ACC112 (cell line): ENCODE measurements around the gene HOXB8.

Experiments
- H2AFZ ChIP-seq: fragments of 200-600 bp; sonication (generic); one replicate; pipeline ENCODE4 v1.6.0; 2017; ENCODE audit warnings: antibody characterized with exemption, low read length; ENCODE audit not compliant: unreplicated experiment
- H3K27ac ChIP-seq: fragments of 200-600 bp; sonication (generic); 2 replicates; pipeline ENCODE4 v1.5.1; 2014; ENCODE audit warnings: low read depth, mild to moderate bottlenecking, antibody characterized with exemption, low read length, moderate library complexity
- H3K27me3 ChIP-seq: fragments of 200-600 bp; sonication (generic); 2 replicates; pipeline ENCODE4 v1.6.1; 2014; ENCODE audit warnings: mild to moderate bottlenecking, antibody characterized with exemption, low read length, moderate library complexity, mixed read lengths; ENCODE audit not compliant: insufficient read depth
- H3K36me3 ChIP-seq: fragments of 200-600 bp; sonication (generic); 2 replicates; pipeline ENCODE4 v1.6.1; 2016; ENCODE audit warnings: mild to moderate bottlenecking, antibody characterized with exemption, low read length, moderate library complexity, mixed read lengths; ENCODE audit not compliant: insufficient read depth
- H3K4me1 ChIP-seq: fragments of 200-600 bp; sonication (generic); one replicate; pipeline ENCODE4 v1.6.1; 2016; ENCODE audit warnings: low read length, mixed read lengths; ENCODE audit not compliant: insufficient read depth, unreplicated experiment, control insufficient read depth
- H3K4me3 ChIP-seq: fragments of 200-600 bp; sonication (generic); 2 replicates; pipeline ENCODE4 v1.5.1; 2014; ENCODE audit warnings: mild to moderate bottlenecking, low read depth, low read length
- H3K79me2 ChIP-seq: fragments of 200-600 bp; sonication (generic); one replicate; pipeline ENCODE4 v1.6.0; 2016; ENCODE audit warnings: low read length; ENCODE audit not compliant: control insufficient read depth, unreplicated experiment, insufficient read depth

HOXB8 gene

GRCh38 chr17:48612854-48613691 is 2.0 kb downstream of the HOXB8 start:
- H3K4me1 ChIP-seq = no peaks in the 10 kb centered on the region
- H3K79me2 ChIP-seq = no peaks in the 10 kb centered on the region
- H2AFZ ChIP-seq = no peak overlapping the region
- no peaks in the 10 kb centered on the region for H3K36me3 ChIP-seq
- H3K27me3 ChIP-seq = peaks cover 99% of the 10 kb centered on the region
- H3K27ac ChIP-seq = no peak overlapping the region
- peak overlapping the region; percentile 25; the same call in 1 of the 2 replicates for H3K4me3 ChIP-seq

GRCh38 chr17:48612456-48612853 is 2.6 kb downstream of the HOXB8 start:
- peaks cover 98% of the 10 kb centered on the region for H3K27me3 ChIP-seq
- no peaks in the 10 kb centered on the region for H3K4me1 ChIP-seq
- no peaks in the 10 kb centered on the region for H3K36me3 ChIP-seq
- H3K27ac ChIP-seq = no peak overlapping the region
- H3K79me2 ChIP-seq = no peaks in the 10 kb centered on the region
- H3K4me3 ChIP-seq = no peak overlapping the region
- no peak overlapping the region for H2AFZ ChIP-seq

DNA sequence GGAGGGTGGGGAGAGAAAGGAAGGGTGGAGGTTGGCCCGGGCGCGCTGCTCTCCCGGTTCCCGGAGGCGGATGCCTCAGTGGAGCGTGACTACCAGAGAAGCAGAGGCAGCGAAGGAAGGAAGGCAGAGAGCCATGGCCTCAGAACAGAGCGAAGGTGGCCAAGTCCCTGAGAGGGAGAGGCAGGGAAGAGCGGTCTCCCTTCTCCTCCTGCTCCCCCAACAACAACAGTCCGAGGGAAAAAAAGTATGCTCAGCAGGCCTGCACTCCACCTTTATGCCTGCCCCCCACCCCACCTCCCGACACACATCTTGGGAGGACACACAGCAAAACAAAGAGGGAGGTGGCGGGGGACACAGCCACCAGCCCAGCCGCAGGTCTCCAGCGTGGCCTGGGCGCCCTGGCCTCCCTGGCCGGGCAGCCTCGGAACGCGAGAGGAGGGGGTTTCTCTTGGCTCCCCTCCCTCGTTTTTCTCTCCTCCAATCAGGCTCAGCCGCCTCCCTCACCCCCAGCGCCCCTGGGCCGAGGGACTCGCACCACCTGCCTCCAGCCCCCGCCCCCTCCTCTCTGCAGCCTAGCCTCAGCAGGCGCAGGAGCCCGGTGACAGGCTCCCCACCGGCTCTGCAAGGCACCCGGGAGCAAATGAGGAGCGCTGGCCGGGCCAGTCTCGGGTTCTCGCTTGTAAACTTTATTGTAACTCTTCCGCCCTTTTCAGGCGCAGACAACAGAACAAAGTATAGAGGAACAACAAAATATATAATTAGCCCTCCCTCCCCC is 3.2 kb downstream of the HOXB8 start:
- Histone ChIP-seq H3K27me3 (peaks cover 98% of the 10 kb centered on the region), H3K4me1 (no peaks in the 10 kb centered on the region), H3K36me3 (no peaks in the 10 kb centered on the region), H3K79me2 (no peaks in the 10 kb centered on the region), H3K27ac (no peak overlapping the region), H2AFZ (no peak overlapping the region), H3K4me3 (no peak overlapping the region)

DNA sequence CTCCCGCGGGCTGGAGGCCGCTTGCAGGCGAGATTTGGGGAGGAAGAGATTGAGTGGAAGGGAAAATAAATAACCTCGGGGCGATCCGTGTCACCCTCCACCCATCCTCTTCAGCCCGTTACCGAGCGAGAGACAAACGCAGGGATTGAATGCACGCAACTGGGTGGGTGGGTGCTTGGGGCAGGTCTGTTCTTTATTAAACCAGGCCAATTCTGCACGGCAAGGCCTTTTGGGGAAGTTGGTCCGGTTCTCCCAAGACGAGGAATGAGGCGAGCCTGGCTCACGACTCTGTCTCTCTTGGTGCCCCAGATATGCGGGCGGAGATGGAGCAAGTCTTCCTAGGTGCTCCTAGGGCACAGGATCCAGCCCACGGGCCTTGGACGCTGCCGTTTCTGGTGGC is 3.9 kb downstream of the HOXB8 start:
- no peak overlapping the region for H2AFZ ChIP-seq
- H3K79me2 ChIP-seq = no peaks in the 10 kb centered on the region
- no peaks in the 10 kb centered on the region for H3K4me1 ChIP-seq
- peaks cover 98% of the 10 kb centered on the region for H3K27me3 ChIP-seq
- H3K4me3 ChIP-seq = no peak overlapping the region
- H3K27ac ChIP-seq = no peak overlapping the region
- no peaks in the 10 kb centered on the region for H3K36me3 ChIP-seq

DNA sequence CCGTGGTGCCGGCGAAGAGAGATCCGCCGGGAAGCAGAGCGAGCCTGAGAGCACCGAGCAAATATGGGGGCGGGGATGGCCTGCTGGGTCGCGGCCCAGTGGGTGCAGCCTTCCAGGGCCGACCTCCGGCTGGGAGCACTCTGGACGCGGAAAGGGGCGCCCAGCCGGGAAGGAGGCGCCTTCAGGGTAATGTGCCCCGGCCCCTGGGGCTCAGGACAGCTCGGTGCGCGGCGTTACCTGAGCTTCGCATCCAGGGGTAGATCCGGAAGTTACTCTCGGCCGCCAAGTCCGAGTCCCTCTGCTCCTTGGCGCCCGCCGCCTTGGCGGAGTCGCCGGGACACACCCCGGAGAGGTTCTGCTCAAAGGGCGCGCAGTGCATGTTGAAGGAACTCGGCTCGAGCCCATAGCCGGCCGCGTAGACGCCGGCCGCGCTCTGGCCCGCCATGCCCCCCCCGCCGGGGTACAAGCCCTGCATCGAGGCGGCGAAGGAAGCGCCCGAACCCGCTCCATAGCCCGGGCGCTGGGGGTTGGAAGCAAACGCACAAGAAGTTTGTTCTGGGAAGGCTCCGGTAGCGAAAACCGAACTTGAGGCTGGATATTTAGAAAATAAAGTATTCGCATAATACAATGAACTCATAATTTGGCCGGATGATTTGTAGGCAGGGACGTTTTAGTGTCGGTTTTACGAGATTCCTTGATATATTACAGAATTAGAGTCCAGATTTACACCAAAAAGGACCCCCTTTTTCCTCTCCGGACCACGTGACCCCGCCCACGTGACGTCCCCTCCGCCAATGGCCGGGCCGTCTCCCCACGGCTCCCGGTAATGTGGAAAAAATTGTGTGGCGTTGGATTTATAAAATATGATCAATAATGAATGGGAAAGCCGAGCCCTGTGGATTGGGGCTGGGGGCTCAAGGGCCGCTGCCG is 4.5 kb downstream of the HOXB8 start, which contains the start of gene HOXB7:
HOXB7 (minus strand) TSS at position 736 of the 930 bp plus-strand sequence; CDS start at position 637, 99 bp downstream.
- H3K4me1 ChIP-seq = no peaks in the 10 kb centered on the region
- H3K79me2 ChIP-seq = no peaks in the 10 kb centered on the region
- 0 out of 2 replicates have a peak within 1 kb of the TSS, but pooled peaks have one; percentile 17 for H3K4me3 ChIP-seq
- H2AFZ ChIP-seq = no peak within 1 kb of the TSS
- no peak within 1 kb of the TSS for H3K27ac ChIP-seq
- H3K27me3 ChIP-seq = peaks cover 98% of the 10 kb centered on the region
- no peaks in the 10 kb centered on the region for H3K36me3 ChIP-seq

DNA sequence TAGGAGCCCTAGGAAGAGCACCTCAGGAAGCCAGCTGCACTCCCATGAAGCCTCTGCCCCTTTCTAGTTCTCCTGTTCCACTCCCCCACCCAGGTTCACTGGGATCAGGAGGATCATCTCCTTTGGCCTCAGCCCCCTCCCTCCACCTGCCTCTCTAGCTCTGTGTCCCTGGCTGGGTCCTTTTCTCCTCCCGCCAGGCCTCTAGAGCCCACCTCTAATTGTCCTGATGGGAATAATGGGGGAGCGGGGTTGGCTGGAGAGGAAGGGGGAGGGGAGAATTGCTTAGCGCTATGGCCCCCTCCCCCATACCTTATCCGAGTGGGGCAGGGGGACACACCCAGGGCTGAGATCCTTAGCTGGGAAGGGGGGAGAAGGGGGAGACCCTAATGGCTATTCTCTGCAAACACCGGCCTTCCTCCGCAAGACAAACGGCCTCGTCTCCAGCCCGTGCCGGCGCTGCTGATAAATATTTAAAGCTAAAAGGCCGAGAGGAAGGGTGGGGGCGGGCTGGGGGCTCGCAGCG is 5.3 kb downstream of the HOXB8 start:
- Histone ChIP-seq H2AFZ (no peak overlapping the region), H3K27ac (no peak overlapping the region), H3K4me1 (no peaks in the 10 kb centered on the region), H3K79me2 (no peaks in the 10 kb centered on the region), H3K36me3 (no peaks in the 10 kb centered on the region), H3K4me3 (no peak overlapping the region), H3K27me3 (peaks cover 98% of the 10 kb centered on the region)

DNA sequence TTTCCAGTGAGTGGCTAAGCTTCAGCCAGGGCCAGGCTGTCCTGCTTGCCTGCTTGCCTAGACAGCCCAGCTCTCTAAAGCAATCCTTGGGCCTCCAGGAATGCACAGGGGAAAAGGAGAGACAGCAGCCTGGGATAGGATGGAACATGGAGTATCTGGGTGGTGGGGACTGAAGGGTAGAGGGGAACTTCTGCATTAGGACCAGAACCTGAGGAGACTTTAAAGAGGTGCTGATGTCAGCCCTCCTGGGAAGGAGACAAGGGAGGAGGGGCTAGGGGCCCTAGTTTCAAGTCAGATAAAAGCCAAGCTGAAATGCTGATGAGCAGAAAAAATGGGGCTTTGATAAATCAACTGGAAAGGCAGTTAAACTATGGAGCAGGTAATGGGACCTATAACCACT is 6.1 kb downstream of the HOXB8 start:
- Histone ChIP-seq H3K79me2 (no peaks in the 10 kb centered on the region), H3K4me1 (no peaks in the 10 kb centered on the region), H3K27me3 (peaks cover 98% of the 10 kb centered on the region), H2AFZ (no peak overlapping the region), H3K4me3 (no peak overlapping the region), H3K27ac (no peak overlapping the region), H3K36me3 (no peaks in the 10 kb centered on the region)

- H3K79me2 ChIP-seq = no peaks in the 10 kb centered on the region
- no peaks in the 10 kb centered on the region for H3K4me1 ChIP-seq
These were observed 6.6 kb downstream of the HOXB8 start for GRCh38 chr17:48608494-48608834.

GRCh38 chr17:48606892-48607614 is 8.0 kb downstream of the HOXB8 start:
- H3K27me3 ChIP-seq = peaks cover 98% of the 10 kb centered on the region
- H3K79me2 ChIP-seq = no peaks in the 10 kb centered on the region
- H3K4me1 ChIP-seq = no peaks in the 10 kb centered on the region
- no peaks in the 10 kb centered on the region for H3K36me3 ChIP-seq
- no peak overlapping the region for H2AFZ ChIP-seq
- no peak overlapping the region for H3K27ac ChIP-seq
- H3K4me3 ChIP-seq = no peak overlapping the region

More at GRCh38 chr17:48608494-48608834, 6.6 kb downstream of the HOXB8 start:
- H3K27ac ChIP-seq = no peak overlapping the region
- no peak overlapping the region for H2AFZ ChIP-seq
- no peaks in the 10 kb centered on the region for H3K36me3 ChIP-seq
- no peak overlapping the region for H3K4me3 ChIP-seq
- peaks cover 98% of the 10 kb centered on the region for H3K27me3 ChIP-seq
